Mesenteric fat pad (tissue), 1 donor: ENCODE measurements around the gene SPEN. TPM values are rescaled to one million over a fixed set of nuclear protein-coding genes. Genes with fewer than 3 reads are reported as not detected.
"Not testable (repeated sequence)": the region's sequence is repeated elsewhere in the genome, so short reads cannot be mapped to it uniquely, and the experiment has no call there.

Experiments used
- DNase-seq: peaks from one replicate; pipeline ENCODE4 v3.0.0-alpha.2; 2020; ENCODE audit warnings: low spot score
- total RNA-seq: library from RNA; stranded (reverse); fragmentation: NEBNext Ultra II Directional; extraction: Animal tissue kit (Norgen Biotek cat#: 25700); gene quantifications from one replicate; pipeline ENCODE4 v1.2.1, GENCODE V29; 2021
- donor health status: DM: yes; HTN: yes; CAD: no.

SPEN gene
- total RNA-seq, 1 donor from 2014 or later: 92.0 TPM

DNA sequence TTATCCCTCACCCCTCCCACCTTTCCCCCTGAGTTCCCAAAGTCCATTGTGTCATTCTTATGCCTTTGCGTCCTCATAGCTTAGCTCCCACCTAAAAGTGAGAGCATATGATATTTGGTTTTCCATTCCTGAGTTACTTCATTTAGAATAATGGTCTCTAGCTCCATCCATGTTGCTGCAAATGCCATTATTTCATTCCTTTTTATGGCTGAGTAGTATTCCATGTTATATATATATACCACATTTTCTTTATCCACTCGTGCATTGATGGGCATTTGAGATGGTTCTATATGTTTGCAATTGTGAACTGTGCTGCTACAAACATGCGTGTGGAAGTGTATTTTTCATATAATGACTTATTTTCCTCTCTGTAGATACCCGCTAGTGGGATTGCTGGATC is 130.4 kb downstream of the SPEN start:
- not testable (repeated sequence) for DNase-seq

DNA sequence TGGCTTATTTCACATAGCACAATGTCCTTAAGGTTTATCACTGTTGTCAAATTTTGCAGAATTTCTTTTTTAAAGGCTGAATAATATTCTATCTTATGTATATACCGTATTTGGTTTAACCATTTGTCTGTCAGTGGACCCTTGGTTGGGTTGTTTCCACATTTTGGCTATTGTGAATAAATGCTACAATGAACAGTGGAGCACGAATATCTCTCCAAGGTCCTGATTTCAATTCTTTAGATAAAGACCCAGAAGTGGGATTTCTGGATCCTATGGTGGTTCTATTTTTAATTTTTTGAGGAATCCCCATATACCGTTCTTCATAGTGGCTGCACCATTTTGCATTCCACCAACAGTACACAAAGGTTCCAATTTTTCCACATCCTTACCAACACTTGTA is 134.2 kb downstream of the SPEN start:
- no peak for DNase-seq

DNA sequence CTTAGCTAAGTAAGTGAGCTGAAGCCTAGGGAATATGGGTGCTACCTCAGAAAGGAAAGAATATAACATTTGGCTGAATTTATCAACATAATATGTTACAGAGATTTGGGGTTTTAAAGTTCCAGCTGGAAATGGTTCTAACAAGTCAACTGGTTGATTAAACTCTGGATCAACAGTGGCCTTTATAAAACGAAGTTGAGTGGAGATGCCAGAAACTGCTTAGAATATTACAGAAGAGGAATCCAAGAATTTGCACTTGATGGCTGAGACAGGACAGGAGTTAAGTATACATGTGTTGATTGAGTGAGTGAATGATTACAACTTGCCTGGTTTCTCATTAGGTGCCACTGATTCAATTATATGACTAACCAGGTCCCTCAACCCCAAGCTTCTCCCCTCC is 135.8 kb downstream of the SPEN start:
- no peak for DNase-seq

DNA sequence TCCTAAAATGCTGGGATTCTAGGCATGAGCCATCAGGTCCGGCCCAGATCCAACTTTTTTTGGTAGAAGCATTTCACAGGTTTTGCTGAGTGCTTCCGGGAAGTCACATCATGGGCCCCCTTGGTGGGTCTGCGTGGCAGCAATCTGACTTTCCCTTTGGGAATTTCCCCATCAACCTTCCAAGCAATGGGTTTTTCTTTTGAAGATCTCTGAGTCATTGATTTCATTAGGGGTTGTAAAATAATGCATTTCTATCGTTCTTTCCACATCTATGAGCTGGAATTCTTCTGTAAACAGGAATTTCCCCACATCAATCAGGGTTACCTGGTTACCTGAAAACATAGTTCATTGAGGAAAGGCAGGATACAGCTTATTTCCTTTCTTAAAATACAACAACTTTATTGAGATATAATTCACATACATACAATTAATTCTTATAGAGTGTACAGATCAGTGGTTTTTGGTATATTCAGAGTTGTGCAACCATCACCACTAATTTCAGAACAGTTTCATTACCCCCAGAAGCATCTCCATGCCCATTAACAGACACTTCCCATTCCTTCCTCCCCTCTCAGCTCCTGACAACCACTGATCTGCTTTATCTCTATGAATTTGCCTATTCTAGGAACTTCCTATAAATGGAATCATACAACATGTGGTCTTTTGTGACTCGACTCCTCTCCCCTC is 138.2 kb downstream of the SPEN start:
- no peak for DNase-seq

DNA sequence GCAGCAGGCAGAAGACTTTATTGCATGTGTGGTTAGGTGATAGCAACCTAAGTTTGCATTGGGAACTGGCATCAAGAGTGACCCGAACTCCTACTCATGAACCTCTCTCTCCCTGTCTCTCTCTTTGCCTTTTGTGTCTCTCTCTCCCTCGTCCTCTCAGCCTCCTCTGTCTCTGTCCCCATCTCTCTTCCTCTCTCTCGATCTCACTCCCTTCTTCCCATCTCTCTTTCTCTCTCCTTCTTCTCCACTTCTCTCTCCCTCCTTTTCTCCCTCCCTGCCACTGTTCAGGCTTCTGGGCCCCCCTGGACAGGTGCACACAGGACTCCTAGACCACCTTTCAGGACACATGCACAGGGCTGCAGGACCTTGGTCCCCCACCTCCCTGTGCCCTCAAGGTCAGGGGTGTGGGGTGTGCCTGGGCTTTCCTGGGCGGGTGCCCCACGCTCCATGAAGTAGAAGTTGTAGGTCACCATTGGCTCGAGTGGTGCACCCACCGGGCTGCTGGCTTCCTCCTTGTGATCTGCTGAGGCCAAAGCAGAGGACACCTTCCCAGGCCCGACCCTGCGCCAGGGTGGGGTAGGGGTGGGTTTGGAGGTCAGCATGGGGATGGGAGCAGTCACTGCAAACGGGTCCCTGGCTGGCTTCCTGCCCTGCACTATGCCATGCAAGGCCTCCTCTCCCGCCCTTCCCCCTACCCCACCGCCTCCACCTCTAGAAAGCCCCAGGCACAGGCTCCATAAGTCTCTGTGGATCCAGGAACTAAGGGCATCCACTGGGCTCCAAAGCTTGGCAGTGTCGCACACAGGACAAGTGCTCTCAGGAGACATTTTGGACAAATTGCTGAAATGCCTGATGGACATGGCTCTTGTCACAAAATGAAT is 141.6 kb downstream of the SPEN start:
- DNase-seq: no peak

DNA sequence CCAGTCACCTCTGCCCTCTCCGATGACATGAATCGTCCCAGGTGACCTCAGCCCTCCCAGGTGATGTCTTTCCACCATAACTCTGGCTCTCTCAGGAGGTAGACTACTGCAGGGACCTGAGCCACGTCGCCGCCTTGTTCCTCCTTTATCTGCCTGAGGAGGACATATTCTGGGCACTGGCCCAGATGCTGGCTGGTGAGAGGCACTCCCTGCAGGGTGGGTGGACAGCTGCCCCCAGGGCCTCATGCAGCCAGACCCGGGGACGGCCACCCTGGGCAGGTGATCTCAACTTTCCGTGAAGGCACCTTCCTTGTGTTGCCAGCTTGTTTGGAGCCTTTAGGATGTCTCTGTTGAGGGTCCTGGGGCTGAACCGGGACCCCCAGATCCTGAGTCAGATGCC is 142.3 kb downstream of the SPEN start:
- no peak for DNase-seq

Other genes with a start within 250 kb of the SPEN start
- 75.4 TPM for gene DDI2, start 230.2 kb upstream of the SPEN start, total RNA-seq
- gene PLEKHM2, start 163.4 kb upstream of the SPEN start, total RNA-seq: 94.6 TPM
- gene SLC25A34, start 111.4 kb upstream of the SPEN start, total RNA-seq: 2.2 TPM
- not detected for gene TMEM82, start 105.2 kb upstream of the SPEN start, total RNA-seq
- gene FBLIM1, start 88.9 kb upstream of the SPEN start, total RNA-seq: 34.5 TPM
- 1.3 TPM for gene UQCRHL, start 40.1 kb upstream of the SPEN start, total RNA-seq
- gene ZBTB17, start 128.4 kb downstream of the SPEN start, total RNA-seq: 29.9 TPM
- gene SRARP, start 156.5 kb downstream of the SPEN start, total RNA-seq: not detected
- gene HSPB7, start 170.3 kb downstream of the SPEN start, total RNA-seq: 342 TPM
- gene CLCNKA, start 174.3 kb downstream of the SPEN start, total RNA-seq: 0.39 TPM
- gene CLCNKB, start 196.1 kb downstream of the SPEN start, total RNA-seq: 0.35 TPM
- not detected for gene FAM131C, start 225.9 kb downstream of the SPEN start, total RNA-seq